KMS-11 (cell line): Measurements from ENCODE around the gene SCN5A.

ENCODE experiments used
- H2AFZ ChIP-seq: fragments of 200-600 bp; sonication (generic); 2 replicates; pipeline ENCODE4 v1.6.1; 2016; ENCODE audit warnings: antibody characterized with exemption, mixed run types, low read depth
- H3K27ac ChIP-seq: fragments of 200-600 bp; sonication (generic); 2 replicates; pipeline ENCODE4 v1.6.1; 2016; ENCODE audit warnings: mild to moderate bottlenecking, mixed run types
- H3K27me3 ChIP-seq: fragments of 200-600 bp; sonication (generic); 2 replicates; pipeline ENCODE4 v1.6.1; 2017; ENCODE audit warnings: mild to moderate bottlenecking, low read depth, mixed run types, moderate library complexity; ENCODE audit not compliant: insufficient read depth
- H3K36me3 ChIP-seq: fragments of 200-600 bp; sonication (generic); 2 replicates; pipeline ENCODE4 v1.6.1; 2017; ENCODE audit warnings: mild to moderate bottlenecking, mixed run types; ENCODE audit not compliant: insufficient read depth
- H3K4me1 ChIP-seq: fragments of 200-600 bp; sonication (generic); 2 replicates; pipeline ENCODE4 v1.6.1; 2016; ENCODE audit warnings: mild to moderate bottlenecking, low read depth, mixed run types; ENCODE audit not compliant: poor library complexity, severe bottlenecking
- H3K4me2 ChIP-seq: fragments of 200-600 bp; sonication (generic); 2 replicates; pipeline ENCODE4 v1.7.0; 2016; ENCODE audit warnings: mild to moderate bottlenecking, mixed run types
- H3K4me3 ChIP-seq: fragments of 200-600 bp; sonication (generic); IDR thresholded peaks from 2 replicates; pipeline ENCODE4 v1.6.1; 2017; ENCODE audit warnings: low read depth, low read length, mixed read lengths; ENCODE audit not compliant: insufficient read depth
- H3K79me2 ChIP-seq: fragments of 200-600 bp; sonication (generic); 2 replicates; pipeline ENCODE4 v1.6.1; 2016; ENCODE audit warnings: low read depth, mixed run types; ENCODE audit not compliant: insufficient read depth
- H3K9ac ChIP-seq: fragments of 200-600 bp; sonication (generic); 2 replicates; pipeline ENCODE4 v1.6.1; 2016; ENCODE audit warnings: mild to moderate bottlenecking, mixed run types
- H4K20me1 ChIP-seq: fragments of 200-600 bp; sonication (generic); 2 replicates; pipeline ENCODE4 v1.6.1; 2016; ENCODE audit warnings: mild to moderate bottlenecking, mixed run types; ENCODE audit not compliant: insufficient read depth
- TF ChIP-seq, protein P1 (sequence below): fragments of 200-600 bp; sonication (generic); conservative IDR thresholded peaks from 2 replicates; pipeline ENCODE4 v1.6.1; 2017; ENCODE audit warnings: low read depth, mild to moderate bottlenecking, antibody characterized with exemption, low read length, moderate library complexity, mixed read lengths

Gene SCN5A

DNA sequence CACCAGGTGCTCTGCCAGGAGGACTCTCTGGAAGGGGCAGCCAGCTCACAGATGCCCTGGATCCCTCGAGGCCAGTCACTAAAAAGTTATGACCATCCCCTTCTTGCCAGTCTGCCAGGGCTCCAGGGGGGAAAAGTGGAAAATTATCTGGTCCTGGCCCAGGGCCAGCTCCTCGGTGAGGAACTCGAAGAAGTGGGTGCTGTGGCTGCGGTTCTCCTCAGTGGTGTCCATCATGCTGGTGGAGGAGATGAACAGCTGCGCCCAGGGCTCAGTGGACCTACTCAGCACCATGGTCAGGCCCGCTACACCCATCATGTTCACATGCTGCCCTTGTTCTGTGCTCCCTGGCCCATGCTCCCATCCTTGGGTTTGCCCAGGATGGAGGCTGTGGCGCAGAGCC is 134.1 kb downstream of the SCN5A start:
- no peaks in the 10 kb centered on the region for H4K20me1 ChIP-seq
- H3K9ac ChIP-seq: no peak overlapping the region

DNA sequence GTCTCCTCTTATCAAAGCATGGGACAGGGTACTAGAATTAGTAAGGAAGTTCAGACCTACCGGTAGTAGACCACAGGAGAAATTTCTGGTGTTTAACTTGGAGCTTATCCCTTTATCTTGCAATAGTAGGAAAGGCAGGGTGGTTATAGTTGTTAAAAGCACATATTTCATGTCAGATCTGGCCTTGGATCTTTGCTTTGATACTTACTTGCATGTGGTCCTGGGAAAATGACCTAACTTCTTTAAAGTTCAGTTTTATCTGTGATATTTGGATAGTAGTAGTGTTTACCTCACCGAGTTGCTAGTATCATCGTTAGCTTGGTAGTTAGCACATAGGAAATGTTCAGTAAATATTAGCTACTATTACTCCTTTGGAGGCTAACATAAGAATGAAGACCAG is 137.9 kb downstream of the SCN5A start:
- TF ChIP-seq, protein P1, sequence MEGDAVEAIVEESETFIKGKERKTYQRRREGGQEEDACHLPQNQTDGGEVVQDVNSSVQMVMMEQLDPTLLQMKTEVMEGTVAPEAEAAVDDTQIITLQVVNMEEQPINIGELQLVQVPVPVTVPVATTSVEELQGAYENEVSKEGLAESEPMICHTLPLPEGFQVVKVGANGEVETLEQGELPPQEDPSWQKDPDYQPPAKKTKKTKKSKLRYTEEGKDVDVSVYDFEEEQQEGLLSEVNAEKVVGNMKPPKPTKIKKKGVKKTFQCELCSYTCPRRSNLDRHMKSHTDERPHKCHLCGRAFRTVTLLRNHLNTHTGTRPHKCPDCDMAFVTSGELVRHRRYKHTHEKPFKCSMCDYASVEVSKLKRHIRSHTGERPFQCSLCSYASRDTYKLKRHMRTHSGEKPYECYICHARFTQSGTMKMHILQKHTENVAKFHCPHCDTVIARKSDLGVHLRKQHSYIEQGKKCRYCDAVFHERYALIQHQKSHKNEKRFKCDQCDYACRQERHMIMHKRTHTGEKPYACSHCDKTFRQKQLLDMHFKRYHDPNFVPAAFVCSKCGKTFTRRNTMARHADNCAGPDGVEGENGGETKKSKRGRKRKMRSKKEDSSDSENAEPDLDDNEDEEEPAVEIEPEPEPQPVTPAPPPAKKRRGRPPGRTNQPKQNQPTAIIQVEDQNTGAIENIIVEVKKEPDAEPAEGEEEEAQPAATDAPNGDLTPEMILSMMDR: no peak
- no peaks in the 10 kb centered on the region for H3K36me3 ChIP-seq
- no peaks in the 10 kb centered on the region for H4K20me1 ChIP-seq

More for the DNA sequence above, 134.1 kb downstream of the SCN5A start:
- Histone ChIP-seq H3K4me3 (no peak overlapping the region), H3K4me2 (no peak overlapping the region), H2AFZ (no peak overlapping the region), H3K79me2 (no peaks in the 10 kb centered on the region), H3K27me3 (no peaks in the 10 kb centered on the region), H3K4me1 (no peaks in the 10 kb centered on the region), H3K36me3 (no peaks in the 10 kb centered on the region), H3K27ac (no peak overlapping the region)
- TF ChIP-seq, protein P1: no peak

DNA sequence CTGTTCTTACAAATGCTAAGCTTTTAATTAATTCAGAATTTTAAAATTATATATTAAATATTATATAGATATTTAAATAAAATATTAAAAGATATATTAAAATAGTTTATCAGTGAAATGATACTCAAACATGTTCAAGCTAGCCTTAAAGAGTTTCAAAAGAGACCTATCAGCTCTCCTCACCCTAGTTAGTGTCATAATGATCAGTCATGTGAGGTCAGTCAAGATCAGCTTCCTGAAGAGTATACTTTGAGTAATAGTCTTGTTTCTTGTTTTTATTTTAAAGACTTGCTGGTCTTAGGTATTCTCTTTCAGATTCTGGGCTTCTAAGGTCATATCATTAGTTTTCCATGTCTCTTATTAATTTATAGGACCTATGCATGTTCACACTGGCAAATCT is 138.9 kb downstream of the SCN5A start:
- Histone ChIP-seq H3K4me1 (no peaks in the 10 kb centered on the region), H3K9ac (no peak overlapping the region), H3K27me3 (no peaks in the 10 kb centered on the region), H2AFZ (no peak overlapping the region), H3K79me2 (no peaks in the 10 kb centered on the region), H3K4me2 (no peak overlapping the region), H3K27ac (no peak overlapping the region), H3K4me3 (no peak overlapping the region), H3K36me3 (no peaks in the 10 kb centered on the region), H4K20me1 (no peaks in the 10 kb centered on the region)
- TF ChIP-seq, protein P1: no peak

More for the DNA sequence above, 137.9 kb downstream of the SCN5A start:
- no peak overlapping the region for H2AFZ ChIP-seq
- H3K27ac ChIP-seq: no peak overlapping the region
- H3K4me2 ChIP-seq: no peak overlapping the region
- H3K9ac ChIP-seq: no peak overlapping the region
- no peaks in the 10 kb centered on the region for H3K4me1 ChIP-seq
- no peak overlapping the region for H3K4me3 ChIP-seq
- H3K27me3 ChIP-seq: no peaks in the 10 kb centered on the region
- H3K79me2 ChIP-seq: no peaks in the 10 kb centered on the region

DNA sequence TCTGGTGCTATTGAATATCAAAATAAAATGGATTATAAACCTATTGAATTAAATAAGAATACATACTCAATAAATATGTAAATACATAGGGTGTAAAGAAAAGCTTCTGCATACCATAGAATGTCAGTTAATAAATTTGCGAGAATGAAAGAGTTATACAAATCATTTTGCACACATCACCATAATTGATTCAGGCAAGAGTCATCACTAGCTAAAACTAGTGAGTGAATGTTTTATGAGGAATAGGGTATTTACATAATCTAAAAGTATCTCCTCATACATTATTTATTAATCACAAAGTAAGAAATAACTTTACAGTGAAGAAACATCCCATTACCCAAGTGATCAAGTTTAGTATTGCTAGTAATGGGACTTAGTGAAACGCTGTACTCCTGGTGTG is 139.8 kb downstream of the SCN5A start:
- H3K9ac ChIP-seq: no peak overlapping the region
- H3K79me2 ChIP-seq: no peaks in the 10 kb centered on the region
- TF ChIP-seq, protein P1: no peak
- no peaks in the 10 kb centered on the region for H4K20me1 ChIP-seq
- H3K4me2 ChIP-seq: no peak overlapping the region
- no peaks in the 10 kb centered on the region for H3K4me1 ChIP-seq
- H3K36me3 ChIP-seq: no peaks in the 10 kb centered on the region
- no peaks in the 10 kb centered on the region for H3K27me3 ChIP-seq
- no peak overlapping the region for H2AFZ ChIP-seq
- H3K4me3 ChIP-seq: no peak overlapping the region
- no peak overlapping the region for H3K27ac ChIP-seq
